AG09319 (cell line): ENCODE measurements around the gene CCNL1.

Experiments
- DNase-seq: peaks from one replicate; pipeline ENCODE4 v3.0.0-alpha.2; 2010; ENCODE audit warnings: low read depth; ENCODE audit errors: extremely low read depth
- TF ChIP-seq, protein P1 (sequence below): IDR thresholded peaks from 2 replicates; pipeline ENCODE4 v1.5.1; 2011; ENCODE audit warnings: low read depth, mild to moderate bottlenecking, inconsistent platforms, low read length, moderate library complexity

Gene CCNL1

DNA sequence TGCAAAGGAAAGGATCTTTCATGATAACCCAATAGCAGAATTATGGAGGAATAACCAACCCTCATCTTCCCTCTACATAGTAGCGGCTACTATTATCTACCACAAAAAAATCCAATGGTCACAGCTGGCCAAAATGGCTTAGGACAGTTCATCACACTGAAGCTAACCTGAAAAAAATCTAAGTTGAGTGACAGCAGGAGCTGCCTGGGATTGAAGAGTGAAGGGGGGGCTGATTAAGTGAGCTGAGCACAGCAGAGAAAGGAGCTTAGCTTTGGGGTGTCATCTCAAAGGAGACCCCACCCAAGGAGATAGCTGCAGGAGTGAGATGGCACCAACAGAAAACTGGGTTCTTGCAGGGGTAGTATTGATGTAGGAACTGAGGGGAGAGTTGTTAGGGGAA, 33.6 kb downstream of the CCNL1 start:
- TF ChIP-seq, protein P1, sequence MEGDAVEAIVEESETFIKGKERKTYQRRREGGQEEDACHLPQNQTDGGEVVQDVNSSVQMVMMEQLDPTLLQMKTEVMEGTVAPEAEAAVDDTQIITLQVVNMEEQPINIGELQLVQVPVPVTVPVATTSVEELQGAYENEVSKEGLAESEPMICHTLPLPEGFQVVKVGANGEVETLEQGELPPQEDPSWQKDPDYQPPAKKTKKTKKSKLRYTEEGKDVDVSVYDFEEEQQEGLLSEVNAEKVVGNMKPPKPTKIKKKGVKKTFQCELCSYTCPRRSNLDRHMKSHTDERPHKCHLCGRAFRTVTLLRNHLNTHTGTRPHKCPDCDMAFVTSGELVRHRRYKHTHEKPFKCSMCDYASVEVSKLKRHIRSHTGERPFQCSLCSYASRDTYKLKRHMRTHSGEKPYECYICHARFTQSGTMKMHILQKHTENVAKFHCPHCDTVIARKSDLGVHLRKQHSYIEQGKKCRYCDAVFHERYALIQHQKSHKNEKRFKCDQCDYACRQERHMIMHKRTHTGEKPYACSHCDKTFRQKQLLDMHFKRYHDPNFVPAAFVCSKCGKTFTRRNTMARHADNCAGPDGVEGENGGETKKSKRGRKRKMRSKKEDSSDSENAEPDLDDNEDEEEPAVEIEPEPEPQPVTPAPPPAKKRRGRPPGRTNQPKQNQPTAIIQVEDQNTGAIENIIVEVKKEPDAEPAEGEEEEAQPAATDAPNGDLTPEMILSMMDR = no peak
- no peak for DNase-seq

DNA sequence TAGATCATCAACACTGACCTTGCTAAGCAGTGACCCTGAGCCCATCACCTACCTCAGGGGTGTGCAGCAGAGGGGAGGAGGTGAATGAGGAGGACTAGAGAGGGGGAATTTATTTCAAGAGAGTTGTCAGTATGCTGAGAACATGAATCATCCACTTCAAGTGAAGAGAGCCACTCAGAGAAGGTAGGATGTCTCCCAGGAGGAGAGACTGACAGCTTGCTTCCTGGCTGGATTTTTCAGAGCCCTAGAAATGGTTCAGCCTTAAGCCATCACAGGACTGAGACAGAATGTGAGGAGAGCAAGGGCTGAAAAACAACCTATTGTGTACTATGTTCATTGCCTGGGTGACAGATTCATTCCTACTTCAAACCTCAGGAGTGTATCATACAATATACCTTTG, 34.8 kb downstream of the CCNL1 start:
- TF ChIP-seq, protein P1 = no peak
- DNase-seq = no peak

DNA sequence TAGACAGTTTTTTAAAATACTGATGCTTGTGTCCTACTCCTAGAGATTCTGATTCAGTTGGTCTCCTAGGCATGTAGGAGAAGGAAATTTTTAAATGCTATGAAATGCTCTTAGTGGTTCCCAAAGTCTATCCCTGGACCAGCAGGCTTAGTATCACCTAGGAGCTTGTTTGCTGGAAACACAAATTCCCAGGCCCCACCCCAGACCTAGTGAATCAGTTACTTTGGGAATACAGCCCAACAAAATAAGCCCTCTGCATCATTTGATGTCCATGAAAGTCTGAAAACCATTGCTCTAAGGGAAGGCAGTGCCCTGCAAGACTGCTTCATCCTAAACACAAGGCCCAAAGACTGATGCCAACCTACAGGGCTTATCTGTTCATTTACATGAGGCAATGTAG, 36.3 kb downstream of the CCNL1 start:
- TF ChIP-seq, protein P1 = no peak
- no peak for DNase-seq

DNA sequence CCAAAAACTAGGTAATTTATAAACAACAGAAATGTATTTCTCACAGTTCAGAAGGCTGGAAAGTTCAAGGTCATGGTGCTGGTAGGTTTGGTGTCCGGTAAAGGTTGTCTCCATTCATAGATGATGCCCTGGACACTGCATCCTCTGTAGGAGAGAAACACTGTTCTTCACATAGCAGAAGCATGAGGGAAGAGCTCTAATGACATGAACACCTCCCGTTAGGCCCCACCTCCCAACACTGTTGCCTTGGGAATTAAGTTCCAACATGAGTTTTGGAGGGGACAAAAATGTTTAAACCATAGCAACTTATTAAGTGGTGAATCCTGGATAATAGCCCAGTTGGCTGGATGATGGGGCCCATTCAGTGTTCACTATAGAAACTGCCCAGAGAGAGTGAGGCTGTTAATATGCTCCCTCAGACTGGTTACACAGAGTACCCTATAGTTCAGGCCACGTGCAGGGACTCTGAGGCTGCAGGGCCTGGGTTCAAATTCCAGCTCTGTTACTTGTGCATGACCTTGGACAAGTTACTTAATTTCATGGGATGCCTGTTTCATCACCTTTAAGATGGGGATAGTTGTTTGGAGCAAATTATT, 37.0 kb downstream of the CCNL1 start:
- no peak for DNase-seq
- TF ChIP-seq, protein P1 = no peak

DNA sequence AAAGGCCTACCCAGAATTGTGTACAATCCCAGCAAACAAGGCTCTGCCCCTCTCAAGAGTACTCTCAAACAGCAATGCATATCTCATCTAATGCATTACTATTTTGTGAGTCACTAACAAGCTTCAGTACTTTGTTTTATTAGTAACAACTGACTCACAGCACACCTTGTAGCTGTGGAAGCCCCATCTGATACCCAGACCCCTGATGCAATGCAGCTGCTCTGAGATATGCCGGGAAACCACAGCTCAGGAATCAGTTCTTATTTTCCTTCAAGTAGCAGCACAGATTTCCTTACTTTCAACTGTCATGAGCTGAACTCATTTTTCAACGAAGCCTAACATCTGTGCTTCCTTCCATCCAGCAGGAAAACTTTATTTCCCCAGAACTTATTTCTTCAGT, 37.8 kb downstream of the CCNL1 start:
- TF ChIP-seq, protein P1 = no peak
- DNase-seq = peak; percentile 49

DNA sequence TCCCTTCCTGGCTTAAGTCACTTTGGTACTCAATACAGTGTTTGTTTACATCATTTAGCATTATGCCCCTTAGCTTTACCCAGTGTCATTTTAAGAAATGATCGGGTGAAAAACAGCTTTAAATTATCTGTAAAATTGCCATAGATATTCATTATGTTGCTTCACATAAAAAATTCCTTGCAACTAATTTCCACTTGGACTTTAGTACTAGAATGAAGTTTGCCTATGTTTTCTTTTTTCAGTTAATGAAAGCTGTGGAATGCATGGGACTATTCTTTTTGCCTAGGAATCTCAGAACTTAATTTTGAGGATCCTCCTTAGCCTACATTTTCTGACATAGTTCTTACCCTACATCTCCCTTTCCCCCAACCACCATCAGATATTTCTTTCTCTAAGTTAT, 38.4 kb downstream of the CCNL1 start:
- DNase-seq = no peak
- TF ChIP-seq, protein P1 = no peak

DNA sequence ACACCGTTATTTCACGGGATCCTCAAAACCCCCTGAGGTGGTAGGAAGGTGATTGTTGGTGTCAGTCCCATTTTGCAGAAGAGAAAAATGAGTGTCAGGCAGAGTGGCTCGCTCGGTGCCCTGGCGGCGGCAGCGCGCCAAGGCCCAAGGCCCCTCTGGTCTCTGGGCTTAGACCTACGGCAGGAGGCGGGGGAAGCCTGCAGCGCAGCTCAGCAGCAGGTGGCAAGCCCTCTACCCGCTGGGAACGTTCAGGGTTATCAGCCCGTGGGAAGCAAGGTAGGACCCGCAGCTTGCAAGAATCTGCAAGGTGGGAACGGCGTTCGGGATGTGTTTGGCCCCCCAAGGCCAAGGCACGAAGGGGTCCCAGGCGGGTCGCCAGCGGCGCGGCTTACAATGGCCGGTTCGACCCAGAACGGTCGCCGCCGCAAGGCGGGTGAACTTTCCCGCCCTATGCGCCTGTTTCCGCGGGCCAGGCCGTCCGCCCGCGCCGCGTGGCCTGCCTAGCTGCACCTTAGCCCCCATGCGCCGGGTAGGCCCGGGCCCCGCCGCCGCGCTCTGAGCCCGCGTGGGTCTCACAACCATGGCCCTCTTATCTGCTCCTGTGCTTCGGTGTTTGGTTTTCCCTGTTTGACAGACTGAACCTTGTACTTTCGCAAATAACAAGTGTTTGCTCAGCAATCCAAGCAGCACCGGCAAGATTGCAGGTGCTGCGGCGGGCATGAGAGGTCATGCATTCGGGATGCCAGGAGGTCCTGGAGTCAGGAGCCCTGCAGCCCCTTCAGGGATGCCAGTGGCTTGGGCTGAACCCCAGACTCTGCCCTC, 39.7 kb downstream of the CCNL1 start:
- DNase-seq = no peak
- TF ChIP-seq, protein P1 = no peak
